GM12801 (cell line): ENCODE data around the gene GPC6.

ENCODE experiments used
- CTCF ChIP-seq: IDR thresholded peaks from one replicate; pipeline ENCODE4 v1.5.1; 2011; ENCODE audit warnings: control low read depth; ENCODE audit not compliant: insufficient read length; ENCODE audit errors: extremely low read depth

Gene GPC6

GRCh38 chr13:94280845-94281244, 1054.2 kb downstream of the GPC6 start:
- TF ChIP-seq CTCF = no peak

GRCh38 chr13:94286581-94286980, 1060.0 kb downstream of the GPC6 start:
- no peak for TF ChIP-seq CTCF

GRCh38 chr13:94291631-94292322, 1065.2 kb downstream of the GPC6 start:
- TF ChIP-seq CTCF = no peak

GRCh38 chr13:94292323-94292640, 1065.7 kb downstream of the GPC6 start:
- no peak for TF ChIP-seq CTCF

- no peak for TF ChIP-seq CTCF
These were observed 1069.9 kb downstream of the GPC6 start for GRCh38 chr13:94296471-94296870.

- TF ChIP-seq CTCF = no peak
These were observed 1071.7 kb downstream of the GPC6 start for GRCh38 chr13:94298346-94298745.

GRCh38 chr13:94300401-94300800, 1073.8 kb downstream of the GPC6 start:
- no peak for TF ChIP-seq CTCF

- no peak for TF ChIP-seq CTCF
These were observed 1074.9 kb downstream of the GPC6 start for GRCh38 chr13:94301487-94301886.
